RWPE2 (cell line): ENCODE measurements around the gene LPGAT1.

Experiments used
- ATAC-seq: fragments of 200-7000 bp; cut with Tn5 transposase; 3 replicates; pipeline ENCODE4 v1.9.1; 2021; ENCODE audit warnings: low read depth
- DNase-seq: peaks from one replicate; pipeline ENCODE4 v3.0.0-alpha.2; 2020; ENCODE audit warnings: low spot score
- H3K27ac ChIP-seq: fragments of 450-650 bp; 2 replicates; pipeline ENCODE4 v1.5.1; 2017; ENCODE audit warnings: mild to moderate bottlenecking; ENCODE audit not compliant: poor library complexity, severe bottlenecking
- H3K27me3 ChIP-seq: fragments of 250-450 bp; sonication (Bioruptor Pico); 2 replicates; pipeline ENCODE4 v1.5.1; 2021; ENCODE audit warnings: mild to moderate bottlenecking, moderate library complexity; ENCODE audit not compliant: insufficient read depth, poor library complexity, severe bottlenecking
- H3K36me3 ChIP-seq: fragments of 250-450 bp; sonication (Bioruptor Pico); 2 replicates; pipeline ENCODE4 v1.5.1; 2020; ENCODE audit warnings: low read depth, mild to moderate bottlenecking, moderate library complexity
- H3K4me1 ChIP-seq: fragments of 250-450 bp; sonication (Bioruptor Pico); 2 replicates; pipeline ENCODE4 v1.5.1; 2021; ENCODE audit warnings: mild to moderate bottlenecking, moderate library complexity; ENCODE audit not compliant: insufficient read depth, poor library complexity, severe bottlenecking
- H3K4me3 ChIP-seq: fragments of 250-450 bp; sonication (Bioruptor Pico); 2 replicates; pipeline ENCODE4 v1.5.1; 2021; ENCODE audit warnings: mild to moderate bottlenecking, moderate library complexity; ENCODE audit not compliant: severe bottlenecking
- H3K9me3 ChIP-seq: fragments of 250-450 bp; sonication (Bioruptor Pico); 2 replicates; pipeline ENCODE4 v1.5.1; 2021; ENCODE audit warnings: mild to moderate bottlenecking, moderate library complexity; ENCODE audit not compliant: severe bottlenecking
- CTCF ChIP-seq: fragments of 450-650 bp; IDR thresholded peaks from one replicate; pipeline ENCODE4 v1.5.1; 2017; ENCODE audit warnings: mild to moderate bottlenecking, moderate library complexity; ENCODE audit not compliant: poor library complexity, severe bottlenecking

The LPGAT1 gene

DNA sequence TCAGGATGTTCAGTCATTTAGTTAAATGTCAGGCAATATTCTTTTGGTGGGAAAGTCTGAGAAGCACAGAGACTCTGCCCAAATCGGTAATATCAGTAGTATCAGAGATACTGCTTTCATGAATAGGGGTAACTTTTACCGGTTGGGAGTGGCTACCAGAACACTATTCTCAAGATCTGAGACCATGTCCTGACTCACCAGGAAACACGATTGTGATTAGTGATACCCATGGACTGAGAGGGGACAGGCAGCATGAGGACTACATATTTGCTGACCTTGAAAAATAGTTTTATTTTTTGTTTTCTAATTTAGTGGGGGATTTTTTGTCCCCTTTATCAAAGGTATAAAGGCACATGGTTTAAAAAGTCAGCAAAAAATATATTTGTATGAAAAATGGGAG is 79.1 kb downstream of the LPGAT1 start:
- Histone ChIP-seq H3K4me3 (no peak overlapping the region), H3K27me3 (no peaks in the 10 kb centered on the region), H3K4me1 (no peaks in the 10 kb centered on the region), H3K27ac (no peak overlapping the region), H3K9me3 (no peaks in the 10 kb centered on the region), H3K36me3 (no peaks in the 10 kb centered on the region)
- no peak for TF ChIP-seq CTCF
- ATAC-seq (no peak), DNase-seq (no peak)

DNA sequence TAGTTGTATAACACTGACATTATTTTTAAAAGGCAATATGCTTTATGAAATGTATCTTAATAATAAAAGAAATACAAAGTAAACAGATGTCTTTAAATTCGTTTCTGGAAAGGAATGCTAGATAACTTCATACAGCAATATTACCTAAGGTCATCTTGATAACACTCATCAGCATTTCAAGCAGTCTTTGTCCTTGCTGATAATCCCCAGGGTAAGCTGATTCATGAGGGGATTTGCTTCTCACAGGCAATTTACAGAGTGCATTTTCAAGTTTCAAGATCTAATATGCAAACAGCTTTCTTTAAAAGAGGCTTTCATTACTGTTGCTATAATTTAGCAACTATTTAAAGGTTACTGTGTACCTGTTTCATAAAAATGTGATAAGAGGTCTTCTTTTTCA is 80.0 kb downstream of the LPGAT1 start:
- H3K27ac ChIP-seq = no peak overlapping the region
- no peaks in the 10 kb centered on the region for H3K27me3 ChIP-seq
- no peak overlapping the region for H3K4me3 ChIP-seq
- H3K36me3 ChIP-seq = no peaks in the 10 kb centered on the region
- ATAC-seq = no peak
- no peaks in the 10 kb centered on the region for H3K9me3 ChIP-seq
- no peak for DNase-seq
- H3K4me1 ChIP-seq = no peaks in the 10 kb centered on the region
- no peak for TF ChIP-seq CTCF

GRCh38 chr1:211749251-211749650 is 81.3 kb downstream of the LPGAT1 start:
- H3K36me3 ChIP-seq = no peaks in the 10 kb centered on the region
- DNase-seq (no peak), ATAC-seq (no peak)
- TF ChIP-seq CTCF = no peak
- H3K9me3 ChIP-seq = no peaks in the 10 kb centered on the region
- no peaks in the 10 kb centered on the region for H3K4me1 ChIP-seq
- H3K27me3 ChIP-seq = no peaks in the 10 kb centered on the region
- H3K27ac ChIP-seq = no peak overlapping the region
- no peak overlapping the region for H3K4me3 ChIP-seq

DNA sequence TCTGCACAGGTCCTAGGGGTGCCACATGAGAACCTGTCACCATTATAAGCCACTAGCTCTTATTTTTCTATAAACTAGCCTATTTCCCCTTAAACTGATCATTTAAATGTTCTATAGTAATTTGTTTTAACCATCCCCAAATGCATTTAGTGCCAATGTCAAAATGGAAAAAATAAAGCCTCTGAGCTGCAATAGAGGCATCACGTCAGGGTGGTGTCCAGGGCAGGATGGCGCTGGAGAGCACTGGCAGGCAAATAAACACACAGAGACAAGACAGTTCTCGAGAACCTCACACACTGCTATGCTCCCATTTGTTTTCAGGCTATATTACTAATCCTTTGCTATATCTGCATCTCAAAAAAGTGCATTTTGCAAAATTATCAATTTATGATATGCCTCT is 81.8 kb downstream of the LPGAT1 start:
- TF ChIP-seq CTCF = no peak
- H3K9me3 ChIP-seq = no peaks in the 10 kb centered on the region
- H3K4me1 ChIP-seq = no peaks in the 10 kb centered on the region
- no peak overlapping the region for H3K4me3 ChIP-seq
- H3K36me3 ChIP-seq = no peaks in the 10 kb centered on the region
- DNase-seq (no peak), ATAC-seq (no peak)
- H3K27ac ChIP-seq = no peak overlapping the region
- no peaks in the 10 kb centered on the region for H3K27me3 ChIP-seq

DNA sequence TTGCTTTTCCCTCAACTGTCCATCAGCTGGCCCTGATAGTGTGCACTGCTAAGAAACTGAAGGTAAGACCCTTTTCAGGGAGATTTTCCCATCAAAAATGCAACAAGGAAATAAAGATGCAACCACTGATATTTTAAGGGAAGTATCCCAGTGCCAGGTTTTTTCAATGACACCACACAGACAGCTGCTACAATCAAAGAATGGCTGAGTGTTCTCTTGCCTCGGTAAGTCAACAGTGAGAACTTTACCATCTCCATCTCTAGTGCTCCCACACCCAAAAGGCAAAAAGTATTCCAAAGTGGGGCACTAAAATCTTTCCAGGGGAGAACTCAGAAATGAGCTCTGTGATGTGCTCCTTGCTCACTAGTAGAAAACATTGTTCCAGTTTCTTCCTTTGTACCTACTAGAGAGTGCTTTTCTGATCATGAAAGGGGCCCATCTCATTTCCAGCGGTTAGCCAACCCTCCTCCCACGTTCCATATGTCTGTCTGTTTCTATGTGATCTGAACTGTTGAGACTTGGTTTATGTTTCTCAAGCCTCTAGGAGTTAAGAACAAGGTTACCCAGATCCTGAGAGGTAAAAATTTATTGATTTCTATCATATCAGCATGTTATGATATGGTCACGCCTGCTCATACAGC is 87.6 kb downstream of the LPGAT1 start:
- Histone ChIP-seq H3K4me1 (no peaks in the 10 kb centered on the region), H3K4me3 (no peak overlapping the region), H3K36me3 (no peaks in the 10 kb centered on the region), H3K9me3 (no peaks in the 10 kb centered on the region), H3K27ac (no peak overlapping the region), H3K27me3 (no peaks in the 10 kb centered on the region)
- ATAC-seq (no peak), DNase-seq (no peak)
- TF ChIP-seq CTCF = no peak
